Fibroblast of lung (primary cell): ENCODE data around the gene TRIM15.

Experiments used
- CTCF ChIP-seq, 2 donors: IDR thresholded peaks in 1 of 2; conservative IDR thresholded peaks in 1 of 2; 1 replicate in 1 of 2; 2 replicates in 1 of 2; pipeline ENCODE4 v1.5.1; 2011 to 2012; ENCODE audit warnings: low read length in 2 of 2, control low read depth in 1 of 2, inconsistent platforms in 1 of 2, low read depth in 1 of 2, mild to moderate bottlenecking in 1 of 2
- EZH2 ChIP-seq: IDR thresholded peaks from 2 replicates; pipeline ENCODE4 v1.5.1; 2012; ENCODE audit warnings: low read length, control low read depth, mild to moderate bottlenecking; ENCODE audit errors: missing control alignments

DNA sequence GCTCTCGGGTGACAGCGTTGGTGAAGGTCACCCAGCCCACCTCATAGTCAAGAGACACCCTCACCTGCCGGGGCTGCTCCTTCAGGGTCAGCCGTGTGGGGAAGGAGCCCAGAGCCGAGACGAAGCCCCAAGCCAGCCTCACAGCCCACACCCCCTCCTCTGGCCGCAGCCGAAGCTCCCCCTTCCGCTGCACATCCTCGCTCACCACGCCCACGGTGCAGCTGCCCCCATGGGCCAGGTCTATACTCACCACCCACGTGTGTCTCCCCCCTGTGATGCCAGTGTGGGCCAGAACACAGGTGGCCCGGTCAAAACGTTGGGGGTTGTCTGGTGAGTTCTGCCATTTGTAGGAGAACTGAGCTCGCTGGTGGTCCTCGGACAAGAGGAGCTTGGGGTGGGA, 9.3 kb upstream of the TRIM15 start:
- TF ChIP-seq CTCF (conservative IDR thresholded peaks at IDR 0.05 in 1 of 2, IDR thresholded peaks at IDR 0.05 in 1 of 2; ENCODE audit: low read depth in 1 of 2, low read length in 2 of 2) (no peak), EZH2 (no peak)
